ENCODE measurements around the gene ARID3A. TPM values are rescaled to one million over a fixed set of nuclear protein-coding genes. Genes with fewer than 3 reads are reported as not detected.
A peak's percentile ranks its signal among the peaks of the same experiment; 100 is the strongest.
"Not testable (repeated sequence)": the region's sequence is repeated elsewhere in the genome, so short reads cannot be mapped to it uniquely, and the experiment has no call there.

ARID3A gene
- total RNA-seq, 1 donor from 2014 or later: 37.1 TPM

DNA sequence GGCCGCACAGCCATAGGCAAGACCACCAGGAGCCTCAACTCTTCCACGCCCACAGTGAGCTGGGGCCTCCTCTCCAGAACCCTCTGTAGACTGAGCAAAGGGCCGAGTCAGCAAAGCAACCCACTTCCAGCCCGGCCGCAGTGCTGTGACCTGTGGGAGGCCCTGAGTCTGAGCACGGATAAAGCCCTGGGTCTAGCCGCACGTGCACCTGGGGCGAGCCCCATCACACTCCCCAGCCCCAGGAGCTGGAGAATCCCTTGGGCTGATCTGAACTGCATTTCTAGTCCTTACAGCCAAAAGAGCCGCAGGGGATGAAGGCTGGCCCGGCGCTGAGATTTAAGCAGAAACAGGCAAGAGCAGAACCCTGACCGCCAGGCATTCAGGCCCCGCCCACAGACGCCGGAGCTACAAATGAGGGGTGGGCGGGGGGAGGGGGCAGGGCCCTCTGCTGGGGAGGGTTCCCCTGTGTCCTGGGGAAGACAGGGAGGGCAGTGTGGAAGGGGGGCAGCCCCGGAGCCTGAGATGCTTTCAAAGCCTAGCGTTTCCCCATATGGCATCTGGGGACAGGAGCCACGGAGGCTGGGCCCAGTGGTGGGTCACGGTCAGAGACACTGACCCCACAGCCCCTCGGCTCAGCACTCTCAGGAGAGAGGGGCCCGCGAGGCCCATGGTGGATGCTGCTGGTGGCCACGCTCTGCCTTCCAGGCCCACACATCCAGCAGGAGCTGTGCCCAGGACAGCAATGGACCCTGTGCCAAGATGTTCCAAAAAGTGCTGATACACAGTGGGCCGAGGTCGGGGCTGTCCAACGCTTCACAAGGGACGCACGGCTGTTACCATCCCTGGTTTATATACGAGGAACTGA is 90.2 kb downstream of the ARID3A start:
- DNase-seq (ENCODE audit: low spot score): no peak

DNA sequence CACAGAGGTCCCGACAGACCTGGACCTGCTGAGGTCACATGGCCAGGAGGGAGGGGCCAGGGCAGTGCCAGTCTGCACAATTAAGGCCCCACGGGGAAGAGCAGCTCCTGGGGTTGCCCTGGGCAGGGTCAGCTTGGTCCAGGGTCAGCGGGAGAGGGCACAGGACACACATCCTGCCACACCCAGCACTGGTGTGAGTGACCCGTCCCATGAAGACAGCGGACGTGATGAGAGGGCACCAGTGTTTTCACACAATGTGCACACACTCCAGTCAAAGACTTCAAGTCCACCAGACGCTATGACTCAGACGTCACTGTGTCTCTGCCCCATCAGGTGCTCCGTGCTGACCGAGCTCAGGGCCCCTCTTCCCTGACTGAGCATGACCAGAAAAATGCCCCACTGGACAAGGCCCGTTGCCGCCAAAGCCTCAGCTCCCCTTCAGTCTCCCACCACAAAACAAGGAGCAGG is 90.8 kb downstream of the ARID3A start:
- DNase-seq (ENCODE audit: low spot score): no peak

DNA sequence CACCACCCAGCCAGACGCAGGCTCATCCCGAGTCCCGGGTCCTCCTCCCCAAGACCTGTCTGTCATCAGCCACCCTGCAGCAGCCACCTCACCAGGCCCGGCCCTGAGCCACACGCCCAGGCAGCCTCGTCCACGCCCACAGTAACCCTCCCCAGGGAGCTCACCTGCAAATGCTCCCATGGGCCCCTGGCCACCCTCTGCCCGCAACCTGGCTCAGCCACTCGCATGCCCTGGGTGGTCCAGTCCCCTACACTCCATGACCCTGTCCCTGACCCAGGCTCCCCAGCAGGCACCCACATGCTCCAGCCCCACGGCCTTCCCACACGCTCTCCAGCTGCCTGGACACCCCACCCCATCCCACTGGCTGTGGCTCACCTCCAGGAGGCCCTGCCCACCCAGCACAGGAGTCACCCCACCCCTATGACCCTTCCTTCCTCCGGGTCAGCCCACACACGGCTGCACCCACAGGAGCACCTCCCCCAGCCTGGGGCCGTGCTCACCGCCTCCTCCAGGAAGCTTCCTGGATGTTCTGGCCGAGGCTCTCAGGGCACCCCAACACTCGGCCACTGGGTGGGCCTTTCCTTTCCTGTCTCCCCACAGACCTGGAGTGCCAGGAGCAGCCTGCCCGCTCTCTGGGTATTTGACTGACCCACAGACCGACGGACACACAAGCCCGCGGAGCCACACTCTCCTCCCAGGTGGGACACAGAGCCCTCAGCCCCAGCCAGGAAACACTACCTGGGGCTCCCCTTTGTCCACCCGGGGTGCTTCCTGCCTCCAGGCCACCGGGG is 91.5 kb downstream of the ARID3A start:
- DNase-seq (ENCODE audit: low spot score): no peak

DNA sequence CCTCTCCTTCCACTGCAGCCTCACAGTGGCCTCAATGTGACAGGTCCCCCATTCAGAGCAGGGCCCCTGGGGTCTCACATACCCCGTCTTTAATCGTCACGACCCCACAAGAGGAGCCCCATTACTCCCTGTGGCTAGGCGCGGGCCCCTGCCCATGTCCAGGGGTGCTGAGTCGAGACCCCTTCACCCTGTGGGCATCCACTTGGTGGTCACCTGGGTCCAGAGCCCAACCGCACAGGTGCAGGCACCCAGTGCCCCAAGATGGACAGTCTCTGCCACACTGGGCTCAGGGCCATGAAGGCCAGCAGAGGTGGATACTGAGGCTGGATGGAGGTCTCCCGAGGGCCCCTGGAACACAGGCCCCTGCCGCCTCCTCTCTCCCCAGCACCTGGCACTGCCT is 92.1 kb downstream of the ARID3A start:
- no peak for DNase-seq (ENCODE audit: low spot score)

DNA sequence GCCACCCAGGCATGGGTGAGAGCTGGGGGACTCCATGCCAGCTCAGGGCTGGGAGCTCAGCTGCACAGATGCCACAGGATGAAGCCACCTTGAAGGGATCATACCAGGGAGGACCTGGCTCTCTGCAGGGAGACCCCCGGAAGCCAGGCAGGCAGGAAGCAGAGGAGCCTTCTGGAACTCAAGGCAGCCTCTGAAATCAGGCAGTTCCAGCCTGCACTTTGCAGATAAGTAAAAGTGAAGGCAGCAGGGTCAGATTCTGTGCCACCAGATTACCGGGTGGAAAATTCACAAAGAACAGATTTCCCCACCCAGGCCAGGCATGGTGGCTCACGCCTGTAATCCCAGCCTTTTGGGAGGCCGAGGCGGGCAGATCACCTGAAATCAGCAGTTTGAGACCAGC is 92.6 kb downstream of the ARID3A start:
- DNase-seq (ENCODE audit: low spot score): no peak

DNA sequence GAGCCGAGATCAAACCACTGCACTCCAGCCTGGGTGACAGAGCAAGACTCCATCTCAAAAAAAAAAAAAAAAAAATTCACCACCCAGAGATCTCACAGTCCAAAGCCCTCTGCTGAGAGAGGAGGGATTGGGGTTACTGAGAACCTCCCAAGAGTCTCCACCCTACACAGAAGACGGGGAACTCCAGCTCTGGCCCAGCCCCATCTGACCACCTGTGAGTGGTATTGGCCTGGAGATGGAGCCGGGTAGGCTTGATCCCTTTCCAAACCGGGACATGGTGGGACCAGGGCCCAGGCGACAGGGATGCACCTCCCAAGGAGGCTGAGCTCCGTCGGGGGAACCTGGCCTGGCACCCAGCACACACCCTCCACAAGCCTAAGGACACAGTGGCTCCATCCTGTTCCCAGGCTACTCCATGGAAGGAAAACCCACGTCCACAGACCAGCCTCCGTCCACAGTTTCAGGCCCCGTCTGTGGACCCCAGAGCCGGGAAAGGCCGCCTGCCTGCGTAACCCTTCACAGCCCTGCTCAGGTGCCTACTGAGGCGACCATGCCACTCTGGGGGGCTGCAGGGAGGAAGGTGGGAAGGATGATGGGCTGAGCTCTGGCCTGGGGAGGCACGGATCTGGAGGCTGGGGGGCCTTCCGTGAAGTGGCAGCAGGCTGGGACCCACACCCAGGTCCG is 93.2 kb downstream of the ARID3A start:
- no peak for DNase-seq (ENCODE audit: low spot score)

DNA sequence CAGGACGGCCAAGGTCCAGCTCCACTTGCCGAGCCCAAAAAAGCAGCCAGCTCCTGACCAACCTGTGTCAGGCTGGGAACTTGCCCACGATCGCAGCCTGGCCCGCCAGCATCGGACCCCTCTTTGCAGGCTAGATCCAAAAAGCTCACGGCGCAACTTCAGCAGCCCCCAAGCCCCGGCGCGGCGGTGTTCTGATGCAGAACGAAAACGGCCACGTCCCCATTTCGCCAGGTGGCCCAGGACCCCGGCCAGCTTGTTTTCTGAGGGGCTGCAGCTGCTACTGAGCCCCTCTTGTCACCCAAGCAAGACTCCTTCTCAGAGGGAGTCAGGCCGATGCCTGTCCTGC is 93.8 kb downstream of the ARID3A start:
- DNase-seq (ENCODE audit: low spot score): no peak

DNA sequence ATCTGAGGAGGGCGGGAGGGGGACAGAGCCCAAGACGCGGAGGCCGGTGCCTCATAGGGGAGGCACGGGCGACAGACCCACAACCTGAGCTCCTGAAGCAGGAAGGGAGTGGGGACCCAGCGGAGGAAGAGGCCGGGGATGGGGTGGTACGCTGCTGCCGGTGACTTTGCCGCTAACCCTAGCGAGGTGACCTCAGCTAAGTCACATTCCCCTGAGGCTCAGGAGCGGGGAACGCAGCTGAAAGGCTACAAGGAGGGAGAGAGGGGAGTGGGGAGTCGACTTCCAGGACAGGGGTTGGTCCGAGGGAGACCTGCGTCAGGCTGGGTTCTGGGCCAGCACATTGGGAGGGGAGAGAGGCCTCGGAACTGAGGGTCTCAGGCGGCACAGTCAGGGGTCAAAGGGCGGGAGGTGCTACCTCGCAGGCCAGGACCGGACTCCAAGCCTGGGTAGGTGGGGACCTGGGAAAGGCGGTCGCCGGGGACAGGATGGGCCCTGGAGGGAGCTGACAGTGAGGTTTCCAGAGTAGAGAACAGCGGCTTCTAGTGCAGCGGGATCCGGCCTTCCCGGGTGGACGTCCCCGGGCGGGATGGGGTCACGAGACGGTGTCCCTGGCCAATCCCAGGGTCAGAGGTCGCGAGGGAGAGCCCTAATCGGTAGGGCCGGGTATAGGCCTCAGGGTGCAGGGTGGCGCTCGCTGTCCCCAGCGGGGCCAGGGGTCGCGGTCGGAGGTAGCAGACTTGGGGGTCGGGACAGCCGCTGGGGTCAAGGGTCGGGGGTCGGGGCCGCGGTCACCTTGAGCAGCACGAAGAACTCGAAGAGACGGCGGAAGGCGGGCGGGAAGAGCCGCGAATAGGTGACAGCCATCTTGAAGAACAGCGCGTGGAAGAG is 94.4 kb downstream of the ARID3A start:
- no peak for DNase-seq (ENCODE audit: low spot score)

DNA sequence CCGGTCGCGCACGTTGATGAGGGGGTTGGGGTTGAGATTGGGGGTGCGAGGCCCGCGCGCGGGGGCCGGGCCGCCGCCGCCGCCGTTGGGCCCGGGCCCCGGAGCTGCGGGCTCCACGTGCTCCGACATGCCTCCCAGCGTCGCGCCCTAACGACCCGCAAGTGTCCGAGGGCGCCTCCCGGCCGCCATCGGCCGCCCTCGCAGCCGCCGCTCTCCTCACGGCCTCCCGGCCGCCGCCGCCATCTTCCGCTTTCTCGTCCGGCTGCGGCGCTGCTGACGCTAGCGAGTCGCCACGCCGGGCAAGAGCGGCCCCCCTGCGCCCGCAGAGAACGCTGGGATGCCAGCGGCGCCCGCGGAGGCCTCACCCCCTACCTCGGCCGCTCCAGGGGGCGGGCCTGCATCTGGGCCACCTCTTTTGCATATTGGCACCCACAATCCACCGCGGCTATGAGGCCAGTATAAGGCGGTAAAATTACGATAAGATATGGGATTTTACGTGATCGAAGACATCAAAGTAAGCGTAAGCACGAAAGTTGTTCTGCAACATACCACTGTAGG is 95.1 kb downstream of the ARID3A start, which contains the start of gene TMEM259:
Gene TMEM259 (minus strand): TSS at position 256 of the 558 bp plus-strand sequence. CDS start 127 bp downstream, at position 129.
- peak; percentile 99 for DNase-seq (ENCODE audit: low spot score)

DNA sequence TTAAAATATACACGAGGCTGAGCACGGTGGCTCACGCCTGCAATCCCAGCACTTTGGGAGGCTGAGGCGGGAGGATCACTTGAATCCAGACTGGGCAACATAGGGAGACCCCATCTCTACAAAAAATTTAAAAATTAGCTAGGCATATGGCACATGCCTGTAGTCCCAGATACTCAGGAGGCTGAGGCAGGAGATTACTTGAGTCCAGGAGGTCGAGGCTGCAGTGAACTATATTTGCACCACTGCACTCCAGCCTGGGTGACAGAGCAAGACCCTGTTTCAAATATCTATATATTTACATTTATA is 98.0 kb downstream of the ARID3A start:
- DNase-seq (ENCODE audit: low spot score): not testable (repeated sequence)

DNA sequence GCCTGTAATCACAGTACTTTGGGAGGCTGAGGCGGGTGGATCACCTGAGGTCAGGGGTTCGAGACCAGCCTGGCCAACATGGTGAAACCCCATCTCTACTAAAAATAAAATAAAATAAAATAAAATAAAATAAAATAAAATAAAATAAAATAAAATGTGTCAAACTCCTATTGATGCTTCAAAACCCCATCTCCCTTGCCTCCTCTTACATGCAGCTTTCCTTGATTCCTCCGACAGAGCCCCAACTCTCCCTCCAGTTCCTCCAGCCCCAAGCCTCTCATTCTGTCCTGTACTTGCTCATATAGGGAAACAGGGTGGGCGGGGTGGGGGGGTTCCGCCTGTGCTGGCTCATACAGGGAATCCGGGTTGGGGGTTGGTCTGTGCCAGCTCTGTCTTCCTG is 99.2 kb downstream of the ARID3A start:
- not testable (repeated sequence) for DNase-seq (ENCODE audit: low spot score)

Other genes starting within 250 kb of the ARID3A start
- 326 TPM for gene FSTL3, start 249.6 kb upstream of the ARID3A start, total RNA-seq (ENCODE audit: insufficient read depth, low replicate concordance)
- gene PRSS57, start 230.6 kb upstream of the ARID3A start, total RNA-seq (ENCODE audit: insufficient read depth, low replicate concordance): not detected
- gene PALM, start 217.1 kb upstream of the ARID3A start, total RNA-seq (ENCODE audit: insufficient read depth, low replicate concordance): 30.6 TPM
- gene MISP, start 174.9 kb upstream of the ARID3A start, total RNA-seq (ENCODE audit: insufficient read depth, low replicate concordance): 5.8 TPM
- gene PTBP1, start 128.6 kb upstream of the ARID3A start, total RNA-seq (ENCODE audit: insufficient read depth, low replicate concordance): 82.8 TPM
- not detected for gene PLPPR3, start 104.1 kb upstream of the ARID3A start, total RNA-seq (ENCODE audit: insufficient read depth, low replicate concordance)
- not detected for gene AZU1, start 98.2 kb upstream of the ARID3A start, total RNA-seq (ENCODE audit: insufficient read depth, low replicate concordance)
- gene PRTN3, start 85.0 kb upstream of the ARID3A start, total RNA-seq (ENCODE audit: insufficient read depth, low replicate concordance): not detected
- not detected for gene ELANE, start 73.7 kb upstream of the ARID3A start, total RNA-seq (ENCODE audit: insufficient read depth, low replicate concordance)
- gene CFD, start 66.4 kb upstream of the ARID3A start, total RNA-seq (ENCODE audit: insufficient read depth, low replicate concordance): 35.2 TPM
- 36.1 TPM for gene MED16, start 32.8 kb upstream of the ARID3A start, total RNA-seq (ENCODE audit: insufficient read depth, low replicate concordance)
- not detected for gene RNU6-9, start 32.6 kb upstream of the ARID3A start, total RNA-seq (ENCODE audit: insufficient read depth, low replicate concordance)
- gene R3HDM4, start 12.8 kb upstream of the ARID3A start, total RNA-seq (ENCODE audit: insufficient read depth, low replicate concordance): 44.3 TPM
- gene KISS1R, start 8.7 kb upstream of the ARID3A start, total RNA-seq (ENCODE audit: insufficient read depth, low replicate concordance): not detected
- gene WDR18, start 58.3 kb downstream of the ARID3A start, total RNA-seq (ENCODE audit: insufficient read depth, low replicate concordance): 67.9 TPM
- gene GRIN3B, start 74.4 kb downstream of the ARID3A start, total RNA-seq (ENCODE audit: insufficient read depth, low replicate concordance): not detected
- gene TMEM259, start 95.1 kb downstream of the ARID3A start, total RNA-seq (ENCODE audit: insufficient read depth, low replicate concordance): 54.4 TPM
- gene RNU6-2, start 95.5 kb downstream of the ARID3A start, total RNA-seq (ENCODE audit: insufficient read depth, low replicate concordance): not detected
- gene CNN2, start 100.6 kb downstream of the ARID3A start, total RNA-seq (ENCODE audit: insufficient read depth, low replicate concordance): 120 TPM
- gene ABCA7, start 114.1 kb downstream of the ARID3A start, total RNA-seq (ENCODE audit: insufficient read depth, low replicate concordance): 2.2 TPM
- 15.6 TPM for gene ARHGAP45, start 141.1 kb downstream of the ARID3A start, total RNA-seq (ENCODE audit: insufficient read depth, low replicate concordance)
- 42.6 TPM for gene POLR2E, start 169.3 kb downstream of the ARID3A start, total RNA-seq (ENCODE audit: insufficient read depth, low replicate concordance)
- gene GPX4, start 178.0 kb downstream of the ARID3A start, total RNA-seq (ENCODE audit: insufficient read depth, low replicate concordance): 169 TPM
- 21.7 TPM for gene SBNO2, start 248.2 kb downstream of the ARID3A start, total RNA-seq (ENCODE audit: insufficient read depth, low replicate concordance)